Muscle layer of colon (tissue), 2 donors: ENCODE measurements around the gene PRRG2.
"Not testable (repeated sequence)": the region's sequence is repeated elsewhere in the genome, so short reads cannot be mapped to it uniquely, and the experiment has no call there.

ENCODE experiments used
- H3K27ac ChIP-seq: one replicate; pipeline ENCODE4 v1.7.0; 2013; ENCODE audit warnings: low read depth, mild to moderate bottlenecking, low read length, moderate library complexity
- H3K27me3 ChIP-seq, 2 donors: one replicate each; pipeline ENCODE4 v1.7.0; 2013; ENCODE audit warnings: low read length in 2 of 2, mild to moderate bottlenecking in 2 of 2; ENCODE audit not compliant: insufficient read depth in 2 of 2, control insufficient read depth in 1 of 2
- H3K36me3 ChIP-seq: one replicate; pipeline ENCODE4 v1.7.0; 2013; ENCODE audit warnings: mild to moderate bottlenecking, low read length; ENCODE audit not compliant: insufficient read depth
- H3K4me1 ChIP-seq: one replicate; pipeline ENCODE4 v1.7.0; 2013; ENCODE audit warnings: mild to moderate bottlenecking, low read length; ENCODE audit not compliant: insufficient read depth
- H3K4me3 ChIP-seq, 2 donors: one replicate each; pipeline ENCODE4 v1.7.0; 2013; ENCODE audit warnings: low read length in 2 of 2, low read depth in 1 of 2, mild to moderate bottlenecking in 1 of 2, moderate library complexity in 1 of 2
- H3K9ac ChIP-seq: one replicate; pipeline ENCODE4 v1.7.0; 2013; ENCODE audit warnings: low read length
- H3K9me3 ChIP-seq: one replicate; pipeline ENCODE4 v1.7.0; 2013; ENCODE audit warnings: mild to moderate bottlenecking, low read length
- donor health status: abdominal sarcoma.
- donor health status: Adenocarcinoma of cecum.

Gene PRRG2

GRCh38 chr19:49617860-49618259, 36.7 kb downstream of the PRRG2 start:
- not testable (repeated sequence) for H3K27me3 ChIP-seq, H3K9me3 ChIP-seq, H3K4me3 ChIP-seq, H3K27ac ChIP-seq, H3K9ac ChIP-seq, H3K4me1 ChIP-seq
- H3K36me3 ChIP-seq: peaks cover 62% of the 10 kb centered on the region

GRCh38 chr19:49624967-49625910, 44.1 kb downstream of the PRRG2 start:
- Histone ChIP-seq H3K4me3 (no peak overlapping the region), H3K27me3 (no peaks in the 10 kb centered on the region), H3K36me3 (peaks cover 32% of the 10 kb centered on the region), H3K27ac (no peak overlapping the region), H3K9ac (no peak overlapping the region), H3K9me3 (no peaks in the 10 kb centered on the region), H3K4me1 (no peaks in the 10 kb centered on the region)

- Histone ChIP-seq H3K4me3 (no peak overlapping the region), H3K36me3 (peaks cover 27% of the 10 kb centered on the region), H3K4me1 (peaks cover 6% of the 10 kb centered on the region), H3K27me3 (no peaks in the 10 kb centered on the region), H3K9me3 (no peaks in the 10 kb centered on the region), H3K27ac (no peak overlapping the region), H3K9ac (no peak overlapping the region)
Measured at GRCh38 chr19:49626226-49626625, 45.1 kb downstream of the PRRG2 start.

- Histone ChIP-seq H3K9ac (no peak overlapping the region), H3K27me3 (no peaks in the 10 kb centered on the region), H3K4me3 (no peak overlapping the region), H3K36me3 (peaks cover 9% of the 10 kb centered on the region), H3K9me3 (no peaks in the 10 kb centered on the region), H3K27ac (no peak overlapping the region), H3K4me1 (peaks cover 6% of the 10 kb centered on the region)
Measured at GRCh38 chr19:49629659-49630058, 48.5 kb downstream of the PRRG2 start.

- H3K27me3 ChIP-seq: no peaks in the 10 kb centered on the region
- H3K9me3 ChIP-seq: no peaks in the 10 kb centered on the region
- H3K4me1 ChIP-seq: peaks cover 6% of the 10 kb centered on the region
- no peak overlapping the region for H3K9ac ChIP-seq
- no peak overlapping the region for H3K27ac ChIP-seq
- H3K36me3 ChIP-seq: peaks cover 9% of the 10 kb centered on the region
- no peak overlapping the region for H3K4me3 ChIP-seq
Measured at GRCh38 chr19:49631014-49631588, 50.0 kb downstream of the PRRG2 start.

- H3K36me3 ChIP-seq: peaks cover 9% of the 10 kb centered on the region
- H3K27ac ChIP-seq: no peak overlapping the region
- no peak overlapping the region for H3K9ac ChIP-seq
- H3K9me3 ChIP-seq: no peaks in the 10 kb centered on the region
- H3K27me3 ChIP-seq: no peaks in the 10 kb centered on the region
- H3K4me1 ChIP-seq: peaks cover 6% of the 10 kb centered on the region
- no peak overlapping the region for H3K4me3 ChIP-seq
Measured at GRCh38 chr19:49631610-49632192, 50.6 kb downstream of the PRRG2 start.

- Histone ChIP-seq H3K9me3 (no peaks in the 10 kb centered on the region), H3K9ac (no peak overlapping the region), H3K4me3 (no peak overlapping the region), H3K36me3 (peaks cover 9% of the 10 kb centered on the region), H3K27me3 (no peaks in the 10 kb centered on the region), H3K27ac (no peak overlapping the region), H3K4me1 (peaks cover 8% of the 10 kb centered on the region)
Measured at GRCh38 chr19:49632576-49632975, 51.5 kb downstream of the PRRG2 start.

- not testable (repeated sequence) for H3K27ac ChIP-seq, H3K27me3 ChIP-seq, H3K36me3 ChIP-seq, H3K9me3 ChIP-seq, H3K9ac ChIP-seq, H3K4me3 ChIP-seq
- H3K4me1 ChIP-seq: peaks cover 15% of the 10 kb centered on the region
Measured at GRCh38 chr19:49633273-49633672, 52.2 kb downstream of the PRRG2 start.

GRCh38 chr19:49635530-49636232, 54.6 kb downstream of the PRRG2 start:
- H3K4me1 ChIP-seq: peaks cover 22% of the 10 kb centered on the region
- H3K36me3 ChIP-seq: peaks cover 9% of the 10 kb centered on the region
- no peak overlapping the region for H3K27ac ChIP-seq
- no peak overlapping the region for H3K4me3 ChIP-seq
- no peaks in the 10 kb centered on the region for H3K27me3 ChIP-seq
- H3K9ac ChIP-seq: no peak overlapping the region
- H3K9me3 ChIP-seq: no peaks in the 10 kb centered on the region

- Histone ChIP-seq H3K9ac (no peak overlapping the region), H3K36me3 (peaks cover 9% of the 10 kb centered on the region), H3K4me3 (no peak overlapping the region), H3K27me3 (no peaks in the 10 kb centered on the region), H3K27ac (no peak overlapping the region), H3K9me3 (no peaks in the 10 kb centered on the region), H3K4me1 (peaks cover 19% of the 10 kb centered on the region)
Measured at GRCh38 chr19:49636233-49636932, 55.3 kb downstream of the PRRG2 start.
